Astrocyte of the cerebellum (primary cell): Measurements from ENCODE around the gene MIA3.

Source experiments
- DNase-seq: peaks from one replicate; pipeline ENCODE4 v3.0.0-alpha.2; 2011; ENCODE audit warnings: low read depth
- H3K4me3 ChIP-seq: 2 replicates; pipeline ENCODE4 v1.5.1; 2011; ENCODE audit warnings: mild to moderate bottlenecking, low read depth, low read length, moderate library complexity
- CTCF ChIP-seq: IDR thresholded peaks from 2 replicates; pipeline ENCODE4 v1.5.1; 2012; ENCODE audit warnings: low read length, low read depth, moderate library complexity, mild to moderate bottlenecking; ENCODE audit errors: missing control alignments
- in situ Hi-C: cut with HindIII; loops from 2 replicates; pipeline ENCODE4 v1.10.0; 2017; ENCODE audit warnings: low sequenced_read_pairs

Gene MIA3

GRCh38 chr1:222588135-222588534 is 29.8 kb upstream of the MIA3 start:
- H3K4me3 ChIP-seq: no peak overlapping the region
- DNase-seq: no peak
- no peak for TF ChIP-seq CTCF
- in situ Hi-C loops: no loop called here

- in situ Hi-C loops: no loop called here
- peak within 1 kb of the TSS; percentile 76 for H3K4me3 ChIP-seq
- DNase-seq: peak; percentile 42
- no peak for TF ChIP-seq CTCF
These were observed 28.2 kb upstream of the MIA3 start, which contains the start of gene TAF1A for GRCh38 chr1:222589462-222590302. Gene TAF1A, minus strand, starts transcription at chr1:222589933.

GRCh38 chr1:222592171-222592570 is 25.7 kb upstream of the MIA3 start:
- H3K4me3 ChIP-seq: no peak overlapping the region
- TF ChIP-seq CTCF: no peak
- in situ Hi-C loops: no loop called here
- DNase-seq: no peak

- H3K4me3 ChIP-seq: no peak overlapping the region
- no peak for TF ChIP-seq CTCF
- in situ Hi-C loops: no loop called here
- no peak for DNase-seq
These were observed 23.1 kb upstream of the MIA3 start for GRCh38 chr1:222594789-222595188.

- in situ Hi-C loops: no loop called here
- DNase-seq: no peak
- no peak overlapping the region for H3K4me3 ChIP-seq
- TF ChIP-seq CTCF: no peak
These were observed 21.2 kb upstream of the MIA3 start for GRCh38 chr1:222596696-222597095.

- TF ChIP-seq CTCF: no peak
- in situ Hi-C loops: no loop called here
- no peak overlapping the region for H3K4me3 ChIP-seq
- no peak for DNase-seq
These were observed 17.6 kb upstream of the MIA3 start for GRCh38 chr1:222600281-222600680.

GRCh38 chr1:222601257-222601656 is 16.6 kb upstream of the MIA3 start:
- in situ Hi-C loops: no loop called here
- no peak for DNase-seq
- TF ChIP-seq CTCF: no peak
- no peak overlapping the region for H3K4me3 ChIP-seq
